ENCODE results near the gene CSDE1. TPM values are rescaled to one million over a fixed set of nuclear protein-coding genes. Genes with fewer than 3 reads are reported as not detected.
"Not testable (repeated sequence)": the region's sequence is repeated elsewhere in the genome, so short reads cannot be mapped to it uniquely, and the experiment has no call there.

CSDE1 gene
- 538 TPM for total RNA-seq (ENCODE audit: unreplicated experiment)
- long read RNA-seq, full-length matches to known transcripts: 102 of 129 reads
- long read RNA-seq, partial matches to known transcripts: 16 of 129 reads
- long read RNA-seq, other reads (novel, unspliced or antisense): 11 of 129 reads

GRCh38 chr1:114757455-114758255, at the start of gene CSDE1:
Gene CSDE1 (minus strand): TSS chr1:114757984. CDS start chr1:114739890, 18,094 bp downstream.
- Mint-ChIP-seq H3K27me3 (ENCODE audit: unreplicated experiment) (peaks cover 9% of the 10 kb centered on the region), H3K4me1 (ENCODE audit: unreplicated experiment) (peaks cover 41% of the 10 kb centered on the region), H3K4me3 (ENCODE audit: unreplicated experiment) (peak within 1 kb of the TSS; percentile 99), H3K36me3 (ENCODE audit: low read depth, unreplicated experiment) (peaks cover 17% of the 10 kb centered on the region), H3K9me3 (ENCODE audit: unreplicated experiment) (no peaks in the 10 kb centered on the region), H3K27ac (ENCODE audit: unreplicated experiment) (peak within 1 kb of the TSS; percentile 98)
- peak; percentile 27 for TF ChIP-seq CTCF (IDR thresholded peaks at IDR 0.05; ENCODE audit: unreplicated experiment)
- peak; percentile 95 for DNase-seq (ENCODE audit: low spot score)

GRCh38 chr1:114804449-114804848, 46.7 kb upstream of the CSDE1 start:
- H3K4me1 Mint-ChIP-seq (ENCODE audit: unreplicated experiment); H3K9me3 Mint-ChIP-seq (ENCODE audit: unreplicated experiment); H3K27me3 Mint-ChIP-seq (ENCODE audit: unreplicated experiment); H3K36me3 Mint-ChIP-seq (ENCODE audit: low read depth, unreplicated experiment); H3K4me3 Mint-ChIP-seq (ENCODE audit: unreplicated experiment); H3K27ac Mint-ChIP-seq (ENCODE audit: unreplicated experiment); DNase-seq (ENCODE audit: low spot score): not testable (repeated sequence)

- Mint-ChIP-seq H3K9me3 (ENCODE audit: unreplicated experiment) (no peaks in the 10 kb centered on the region), H3K27me3 (ENCODE audit: unreplicated experiment) (no peaks in the 10 kb centered on the region), H3K4me1 (ENCODE audit: unreplicated experiment) (peaks cover 10% of the 10 kb centered on the region), H3K36me3 (ENCODE audit: low read depth, unreplicated experiment) (no peaks in the 10 kb centered on the region), H3K4me3 (ENCODE audit: unreplicated experiment) (no peak overlapping the region), H3K27ac (ENCODE audit: unreplicated experiment) (no peak overlapping the region)
- TF ChIP-seq CTCF (IDR thresholded peaks at IDR 0.05; ENCODE audit: unreplicated experiment): no peak
- no peak for DNase-seq (ENCODE audit: low spot score)
These were observed 45.2 kb upstream of the CSDE1 start for GRCh38 chr1:114803001-114803400.

DNA sequence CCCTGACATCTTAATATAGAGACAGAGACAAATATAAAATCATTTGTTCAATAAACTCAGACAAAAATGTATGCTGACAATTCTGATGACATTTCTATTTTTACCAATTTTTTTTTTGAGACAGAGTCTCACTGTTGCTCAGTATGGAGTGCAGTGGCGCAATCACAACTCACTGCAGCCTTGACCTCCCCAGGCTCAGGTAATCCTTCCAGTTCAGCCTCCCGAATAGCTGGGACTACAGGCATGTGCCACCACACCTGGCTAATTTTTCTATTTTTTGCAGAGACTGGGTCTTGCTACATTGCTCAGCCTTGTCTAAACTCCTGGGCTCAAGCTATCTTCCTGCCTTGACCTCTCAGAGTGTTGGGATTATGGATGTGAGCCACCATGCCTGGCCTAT, 36.3 kb upstream of the CSDE1 start:
- no peak overlapping the region for H3K4me3 Mint-ChIP-seq (ENCODE audit: unreplicated experiment)
- no peak overlapping the region for H3K27ac Mint-ChIP-seq (ENCODE audit: unreplicated experiment)
- no peak for TF ChIP-seq CTCF (IDR thresholded peaks at IDR 0.05; ENCODE audit: unreplicated experiment)
- no peaks in the 10 kb centered on the region for H3K27me3 Mint-ChIP-seq (ENCODE audit: unreplicated experiment)
- H3K4me1 Mint-ChIP-seq (ENCODE audit: unreplicated experiment): no peaks in the 10 kb centered on the region
- no peak for DNase-seq (ENCODE audit: low spot score)
- H3K9me3 Mint-ChIP-seq (ENCODE audit: unreplicated experiment): no peaks in the 10 kb centered on the region
- H3K36me3 Mint-ChIP-seq (ENCODE audit: low read depth, unreplicated experiment): peaks cover 8% of the 10 kb centered on the region

DNA sequence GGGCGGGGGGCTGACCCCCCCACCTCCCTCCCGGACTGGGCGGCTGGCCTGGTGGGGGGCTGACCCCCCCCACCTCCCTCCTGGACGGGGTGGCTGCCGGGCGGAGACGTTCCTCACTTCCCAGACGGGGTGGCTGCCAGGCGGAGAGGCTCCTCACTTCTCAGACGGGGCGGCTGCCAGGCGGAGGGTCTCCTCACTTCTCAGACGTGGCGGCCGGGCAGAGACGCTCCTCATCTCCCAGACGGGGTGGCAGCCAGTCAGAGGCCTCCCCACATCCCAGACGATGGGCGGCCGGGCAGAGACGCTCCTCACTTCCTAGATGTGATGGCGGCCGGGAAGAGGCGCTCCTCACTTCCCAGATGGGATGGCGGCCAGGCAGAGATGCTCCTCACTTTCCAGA, 32.8 kb upstream of the CSDE1 start:
- H3K4me1 Mint-ChIP-seq (ENCODE audit: unreplicated experiment); H3K27ac Mint-ChIP-seq (ENCODE audit: unreplicated experiment); H3K9me3 Mint-ChIP-seq (ENCODE audit: unreplicated experiment); H3K36me3 Mint-ChIP-seq (ENCODE audit: low read depth, unreplicated experiment); H3K4me3 Mint-ChIP-seq (ENCODE audit: unreplicated experiment); H3K27me3 Mint-ChIP-seq (ENCODE audit: unreplicated experiment); DNase-seq (ENCODE audit: low spot score): not testable (repeated sequence)

GRCh38 chr1:114786440-114786839, 28.7 kb upstream of the CSDE1 start:
- H3K27ac Mint-ChIP-seq (ENCODE audit: unreplicated experiment); H3K9me3 Mint-ChIP-seq (ENCODE audit: unreplicated experiment); H3K4me3 Mint-ChIP-seq (ENCODE audit: unreplicated experiment); H3K27me3 Mint-ChIP-seq (ENCODE audit: unreplicated experiment); H3K36me3 Mint-ChIP-seq (ENCODE audit: low read depth, unreplicated experiment); DNase-seq (ENCODE audit: low spot score); H3K4me1 Mint-ChIP-seq (ENCODE audit: unreplicated experiment): not testable (repeated sequence)
